Breast epithelium (tissue), 3 donors: ENCODE data around the gene HCN4.

Source experiments
- CTCF ChIP-seq, 3 donors: fragments of 450-650 bp; IDR thresholded peaks; one replicate each; pipeline ENCODE4 v1.5.1; 2016 to 2017; ENCODE audit warnings: antibody characterized with exemption in 3 of 3, mild to moderate bottlenecking in 3 of 3, moderate library complexity in 3 of 3
- POLR2A ChIP-seq: fragments of 450-650 bp; IDR thresholded peaks from one replicate; pipeline ENCODE4 v1.6.1; 2016; ENCODE audit warnings: antibody characterized with exemption, mild to moderate bottlenecking, moderate library complexity

- TF ChIP-seq CTCF (IDR thresholded peaks at IDR 0.05) (no peak), POLR2A (no peak)
Measured at GRCh38 chr15:73378089-73378488, 9.3 kb upstream of the HCN4 start.
